Adipocyte (in vitro differentiated cells): ENCODE measurements around the gene ENKD1.

Experiments used
- DNase-seq: peaks from one replicate; pipeline ENCODE4 v3.0.0-alpha.2; 2015; ENCODE audit warnings: low read depth
- H3K27me3 ChIP-seq: replicated peaks from 2 replicates; pipeline ENCODE4 v1.7.0; 2013; ENCODE audit warnings: mild to moderate bottlenecking, low read length, moderate library complexity; ENCODE audit not compliant: control insufficient read depth, insufficient read depth
- H3K36me3 ChIP-seq: 2 replicates; pipeline ENCODE4 v1.7.0; 2013; ENCODE audit warnings: low read length, mild to moderate bottlenecking, moderate library complexity; ENCODE audit not compliant: control insufficient read depth, insufficient read depth, severe bottlenecking
- H3K4me1 ChIP-seq: 2 replicates; pipeline ENCODE4 v1.7.0; 2013; ENCODE audit warnings: mild to moderate bottlenecking, low read length, moderate library complexity; ENCODE audit not compliant: control insufficient read depth, insufficient read depth
- H3K4me3 ChIP-seq: 2 replicates; pipeline ENCODE4 v1.7.0; 2013; ENCODE audit warnings: mild to moderate bottlenecking, low read length, moderate library complexity
- H3K9ac ChIP-seq: 2 replicates; pipeline ENCODE4 v1.7.0; 2013; ENCODE audit warnings: mild to moderate bottlenecking, low read length, moderate library complexity
- H3K9me3 ChIP-seq: 2 replicates; pipeline ENCODE4 v1.7.0; 2013; ENCODE audit warnings: mild to moderate bottlenecking, low read length, moderate library complexity; ENCODE audit not compliant: control insufficient read depth

The ENKD1 gene

DNA sequence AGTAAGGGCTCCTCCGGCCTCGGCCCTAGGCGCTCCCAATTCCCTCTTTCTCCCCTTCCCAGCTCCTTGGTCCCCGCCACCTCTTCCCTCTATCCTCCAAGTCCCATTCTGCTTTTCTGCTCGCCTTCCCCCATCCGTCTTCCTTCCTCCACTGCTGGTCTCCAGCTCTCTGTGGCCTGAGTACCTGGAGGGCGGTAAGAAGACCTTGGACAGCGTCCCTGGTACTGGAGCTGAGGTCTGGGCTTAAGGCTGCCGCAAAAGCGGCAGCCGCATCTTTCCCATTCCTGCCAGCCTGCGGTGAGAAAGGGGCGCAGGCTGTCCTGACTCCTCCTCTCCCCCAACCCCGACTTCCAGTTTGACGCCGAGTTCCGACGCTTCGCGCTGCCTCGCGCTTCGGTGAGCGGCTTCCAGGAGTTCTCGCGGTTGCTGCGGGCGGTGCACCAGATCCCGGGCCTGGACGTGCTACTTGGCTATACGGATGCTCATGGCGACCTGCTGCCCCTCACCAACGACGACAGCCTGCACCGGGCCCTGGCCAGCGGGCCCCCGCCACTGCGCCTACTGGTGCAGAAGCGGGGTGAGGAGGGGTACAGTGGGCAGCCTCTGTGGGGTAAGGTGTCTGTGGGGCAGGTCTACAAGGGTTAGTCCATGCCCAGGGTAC lies 5.3 kb downstream of the ENKD1 start:
- peaks cover 5% of the 10 kb centered on the region for H3K36me3 ChIP-seq
- peak overlapping the region; percentile 98 for H3K4me3 ChIP-seq
- peak; percentile 31 for DNase-seq
- H3K9ac ChIP-seq = no peak overlapping the region
- no peaks in the 10 kb centered on the region for H3K27me3 ChIP-seq
- H3K4me1 ChIP-seq = peaks cover 21% of the 10 kb centered on the region
- H3K9me3 ChIP-seq = no peaks in the 10 kb centered on the region

DNA sequence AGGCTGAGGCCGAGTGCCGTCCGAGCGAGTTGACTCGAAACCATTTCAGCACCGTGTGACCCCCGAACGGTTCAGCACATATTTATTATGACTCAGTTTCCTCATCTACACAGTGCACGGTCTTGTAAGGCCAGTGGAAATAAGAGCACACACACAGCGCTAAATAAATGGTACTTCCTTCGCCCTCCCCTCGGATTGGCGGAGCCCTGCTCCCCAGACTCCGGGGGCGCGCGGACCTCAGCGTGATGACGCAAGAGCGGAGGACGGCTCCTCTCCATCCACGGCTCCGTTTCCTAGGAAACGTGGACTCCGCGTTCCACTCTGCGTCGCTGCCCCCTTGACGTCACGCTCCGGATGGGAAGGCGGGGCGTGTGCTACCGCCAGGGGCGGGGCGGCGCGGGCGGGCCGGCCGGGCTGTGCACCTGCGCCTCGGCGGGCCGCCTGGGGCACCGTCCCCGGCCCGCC lies 6.0 kb downstream of the ENKD1 start, which contains the start of gene PARD6A:
PARD6A (plus strand) TSS at position 397 of the 465 bp plus-strand sequence. CDS start 79 bp downstream, outside the sequence.
- DNase-seq = peak; percentile 99
- H3K9me3 ChIP-seq = no peaks in the 10 kb centered on the region
- peaks cover 5% of the 10 kb centered on the region for H3K36me3 ChIP-seq
- H3K9ac ChIP-seq = peak within 1 kb of the TSS; percentile 94
- peaks cover 15% of the 10 kb centered on the region for H3K4me1 ChIP-seq
- peak within 1 kb of the TSS; percentile 98 for H3K4me3 ChIP-seq
- H3K27me3 ChIP-seq = no peaks in the 10 kb centered on the region

DNA sequence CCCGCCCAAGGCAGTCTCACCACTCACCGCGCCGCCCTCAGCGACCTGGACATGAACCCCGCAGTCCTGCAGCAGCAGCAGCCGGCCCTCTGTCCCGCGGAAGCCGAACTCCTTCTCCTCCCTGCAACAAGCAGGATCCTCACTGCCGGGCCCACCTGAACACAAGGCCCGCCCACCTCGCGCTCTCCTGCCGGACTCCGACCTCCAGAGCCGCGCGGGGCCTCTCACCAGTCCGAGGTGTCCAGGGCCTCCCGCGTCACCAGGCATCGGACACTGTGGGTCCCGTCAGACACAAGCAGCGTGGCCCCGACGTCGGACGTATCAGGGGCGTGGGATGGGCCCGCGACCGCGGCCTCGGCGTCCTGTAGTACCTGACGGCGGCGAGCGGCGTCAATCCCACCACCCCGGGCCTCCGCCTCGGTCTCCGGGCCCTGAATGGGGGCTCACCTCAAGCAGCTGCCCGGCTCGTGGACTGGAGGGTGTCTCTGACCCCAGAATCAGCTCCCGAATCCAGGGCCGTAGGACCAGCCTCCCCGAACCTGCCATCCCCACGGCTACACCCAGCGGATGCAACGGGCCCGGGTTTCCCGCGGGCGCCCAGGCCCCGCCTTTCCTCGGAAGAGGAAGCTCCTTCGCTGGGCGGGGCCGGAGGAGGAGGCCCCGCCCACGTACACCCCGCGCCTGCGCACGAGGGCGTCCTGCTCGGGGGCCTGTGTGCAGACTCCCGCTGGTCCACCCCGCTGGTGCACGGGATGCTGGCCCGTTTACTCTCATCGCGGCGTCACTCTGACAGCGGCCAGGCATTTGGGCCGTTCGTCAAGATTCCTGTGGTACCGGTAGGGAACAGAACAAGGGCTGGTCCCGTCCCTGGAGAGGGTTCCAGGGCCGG lies 6.6 kb downstream of the ENKD1 start, which contains the start of gene ACD:
ACD (minus strand) TSS at position 586 of the 889 bp plus-strand sequence; CDS start at position 546, 40 bp downstream.
- Histone ChIP-seq H3K36me3 (peaks cover 5% of the 10 kb centered on the region), H3K4me1 (peaks cover 12% of the 10 kb centered on the region), H3K4me3 (peak within 1 kb of the TSS; percentile 98), H3K9me3 (no peaks in the 10 kb centered on the region), H3K27me3 (no peaks in the 10 kb centered on the region), H3K9ac (peak within 1 kb of the TSS; percentile 94)
- DNase-seq = peak; percentile 98

DNA sequence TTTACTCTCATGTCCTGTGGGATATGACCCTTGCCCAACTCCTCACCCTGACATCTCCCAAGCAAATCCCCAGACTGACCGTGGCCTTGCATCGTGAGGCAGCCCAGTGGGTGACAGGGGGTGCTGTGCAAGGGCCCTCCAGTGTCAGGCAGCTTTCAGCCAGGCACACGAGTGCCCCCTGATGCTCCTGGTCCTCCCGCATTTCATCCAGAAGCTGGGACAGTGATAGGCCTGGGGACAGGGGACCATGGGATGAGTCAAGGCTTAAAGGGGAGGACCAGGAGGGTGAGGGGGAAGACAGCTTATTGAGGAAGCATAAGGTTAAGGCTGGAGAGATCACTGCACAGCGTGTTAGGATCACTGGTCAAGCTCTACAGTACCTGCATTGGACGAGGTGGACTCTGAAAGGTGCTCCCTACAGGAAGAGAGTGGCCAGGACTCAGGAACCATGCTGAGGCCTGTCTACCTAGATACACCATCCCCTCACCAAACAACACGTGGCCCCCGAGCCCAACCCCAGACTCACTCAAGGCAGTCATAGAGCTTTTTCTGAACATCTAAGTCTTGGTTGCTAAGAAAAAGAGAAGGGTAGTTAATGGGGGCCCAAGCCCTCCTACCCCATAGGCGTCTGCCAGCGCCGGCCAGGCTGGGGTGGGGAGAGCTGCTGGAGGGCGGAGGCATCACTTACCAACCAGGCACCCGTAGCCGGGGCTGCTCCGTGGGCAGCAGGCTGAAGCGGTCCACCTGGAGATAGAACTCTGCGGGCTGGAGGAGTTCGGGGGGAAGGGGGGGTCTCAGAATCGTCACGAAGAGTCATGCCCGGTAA lies 7.5 kb downstream of the ENKD1 start:
- peak overlapping the region; percentile 98 for H3K4me3 ChIP-seq
- H3K9ac ChIP-seq = peak overlapping the region; percentile 94
- peaks cover 5% of the 10 kb centered on the region for H3K36me3 ChIP-seq
- no peaks in the 10 kb centered on the region for H3K9me3 ChIP-seq
- no peaks in the 10 kb centered on the region for H3K27me3 ChIP-seq
- H3K4me1 ChIP-seq = peaks cover 12% of the 10 kb centered on the region
- no peak for DNase-seq

DNA sequence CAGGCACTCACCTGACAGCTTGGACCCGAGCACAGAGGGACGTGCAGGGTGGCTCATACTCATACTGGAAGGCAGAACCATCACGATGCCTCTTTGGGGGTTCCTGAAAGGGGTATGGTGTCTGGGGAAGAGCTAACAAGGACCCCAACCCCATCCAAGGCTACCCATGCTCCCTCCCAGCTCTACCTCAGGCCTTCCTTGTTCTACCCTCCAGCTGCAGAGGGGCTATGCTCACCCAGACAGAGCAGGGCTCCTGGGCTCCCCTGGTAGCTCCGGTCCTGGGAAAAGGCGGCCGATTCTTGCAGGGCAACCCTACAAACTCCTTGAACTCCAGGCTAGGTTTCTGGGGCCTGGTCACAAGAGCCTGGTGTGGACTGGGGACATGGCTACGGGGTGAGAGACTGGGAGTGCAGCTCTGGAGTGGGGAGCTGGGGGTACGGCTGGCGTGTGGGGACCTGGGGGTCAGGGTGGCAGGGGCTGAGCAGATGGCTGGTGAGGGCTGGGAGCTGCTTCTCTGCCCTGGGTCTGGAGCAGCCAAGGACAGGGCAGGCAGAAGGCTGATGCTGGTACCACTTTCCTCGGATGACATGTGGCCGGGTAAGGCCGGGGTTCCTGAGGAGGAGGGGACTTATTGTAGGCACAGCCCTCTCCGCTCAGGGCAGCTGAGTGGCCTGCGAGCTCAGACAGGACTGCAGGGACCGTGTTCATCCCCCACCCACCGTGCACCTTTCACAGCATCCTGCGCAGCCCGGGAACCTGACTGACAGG lies 8.6 kb downstream of the ENKD1 start:
- DNase-seq = no peak
- no peaks in the 10 kb centered on the region for H3K9me3 ChIP-seq
- H3K4me1 ChIP-seq = peaks cover 15% of the 10 kb centered on the region
- no peaks in the 10 kb centered on the region for H3K27me3 ChIP-seq
- no peak overlapping the region for H3K4me3 ChIP-seq
- H3K9ac ChIP-seq = no peak overlapping the region
- peaks cover 5% of the 10 kb centered on the region for H3K36me3 ChIP-seq

DNA sequence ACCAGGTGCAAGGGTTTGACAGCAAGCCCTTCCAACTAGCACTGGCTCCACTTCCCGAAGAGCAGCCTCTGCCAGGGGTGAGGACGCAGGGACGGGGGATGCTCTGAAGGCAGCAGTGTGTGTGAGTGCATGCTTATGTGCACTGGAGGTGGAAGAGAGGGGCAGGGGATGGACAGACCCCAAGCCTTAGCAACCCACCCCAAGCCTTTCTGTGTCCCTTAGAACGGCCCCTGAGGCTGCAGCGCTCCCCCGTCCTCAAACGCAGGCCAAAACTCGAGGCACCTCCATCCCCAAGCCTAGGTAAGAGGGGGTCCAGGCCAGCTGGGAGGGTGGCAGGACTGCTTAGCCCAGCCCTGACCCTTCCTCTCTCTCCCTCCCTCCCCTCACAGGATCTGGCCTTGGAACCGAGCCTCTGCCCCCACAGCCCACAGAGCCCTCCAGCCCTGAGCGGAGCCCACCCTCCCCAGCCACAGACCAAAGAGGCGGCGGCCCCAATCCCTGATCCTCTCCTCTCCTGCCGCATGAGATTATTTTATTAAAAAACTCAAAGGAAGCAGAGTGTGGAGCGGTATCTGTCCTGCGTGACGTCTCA lies 9.4 kb downstream of the ENKD1 start:
- no peak for DNase-seq
- no peak overlapping the region for H3K4me3 ChIP-seq
- peaks cover 15% of the 10 kb centered on the region for H3K4me1 ChIP-seq
- peaks cover 5% of the 10 kb centered on the region for H3K36me3 ChIP-seq
- peaks cover 4% of the 10 kb centered on the region for H3K27me3 ChIP-seq
- no peak overlapping the region for H3K9ac ChIP-seq
- no peaks in the 10 kb centered on the region for H3K9me3 ChIP-seq

DNA sequence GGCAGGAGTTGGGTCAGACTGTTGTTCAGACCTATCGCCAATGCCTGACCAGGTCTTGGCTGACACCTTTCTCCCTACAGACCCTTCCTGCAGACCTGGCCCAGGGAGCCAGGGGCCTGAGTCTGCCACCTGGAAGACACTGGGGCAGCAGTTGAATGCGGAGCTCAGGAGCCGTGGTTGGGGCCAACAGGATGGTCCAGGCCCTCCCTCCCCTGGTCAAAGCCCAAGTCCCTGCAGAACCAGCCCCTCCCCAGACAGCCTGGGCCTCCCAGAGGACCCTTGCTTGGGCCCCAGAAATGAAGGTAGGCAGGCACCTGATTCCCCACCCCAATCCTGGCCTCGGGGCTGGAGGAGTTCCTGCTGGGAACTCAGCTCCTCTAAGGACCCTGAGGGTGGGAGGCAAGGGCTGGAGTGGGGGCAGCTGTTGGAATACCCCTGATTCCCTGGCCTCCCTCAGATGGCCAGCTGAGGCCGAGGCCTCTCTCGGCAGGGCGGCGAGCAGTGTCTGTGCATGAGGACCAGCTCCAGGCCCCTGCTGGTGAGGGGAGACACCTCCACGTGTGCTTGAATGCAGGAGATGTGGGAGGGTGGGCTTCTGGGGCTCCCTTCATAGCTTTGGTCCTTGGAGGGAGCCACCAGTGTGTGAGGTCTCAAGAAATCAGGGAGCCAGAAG lies 10.1 kb downstream of the ENKD1 start:
- peaks cover 10% of the 10 kb centered on the region for H3K27me3 ChIP-seq
- peaks cover 15% of the 10 kb centered on the region for H3K4me1 ChIP-seq
- no peaks in the 10 kb centered on the region for H3K9me3 ChIP-seq
- no peak overlapping the region for H3K9ac ChIP-seq
- peaks cover 5% of the 10 kb centered on the region for H3K36me3 ChIP-seq
- no peak overlapping the region for H3K4me3 ChIP-seq
- no peak for DNase-seq

DNA sequence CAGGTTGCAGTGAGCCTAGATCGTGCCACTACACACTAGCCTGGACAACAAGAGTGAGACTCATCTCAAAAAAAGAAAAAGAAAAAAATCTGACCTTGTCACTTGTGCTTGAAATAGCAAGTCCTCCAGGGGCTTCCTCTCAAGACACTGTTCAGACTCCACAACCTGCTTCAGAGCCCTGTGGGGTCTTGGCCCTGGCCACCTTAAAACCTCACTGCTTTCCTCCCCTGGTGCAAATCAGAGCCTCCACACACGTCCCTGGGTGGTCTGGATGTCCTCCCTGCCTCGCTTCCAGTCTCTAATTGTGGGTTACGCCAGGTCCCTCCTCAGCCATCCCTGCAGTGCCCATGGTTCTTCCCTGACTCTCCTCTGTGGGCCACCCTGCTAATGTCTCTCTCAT lies 11.2 kb downstream of the ENKD1 start:
- H3K4me1 ChIP-seq = peaks cover 11% of the 10 kb centered on the region
- no peaks in the 10 kb centered on the region for H3K9me3 ChIP-seq
- H3K27me3 ChIP-seq = peaks cover 19% of the 10 kb centered on the region
- H3K4me3 ChIP-seq = no peak overlapping the region
- peaks cover 5% of the 10 kb centered on the region for H3K36me3 ChIP-seq
- H3K9ac ChIP-seq = no peak overlapping the region
- no peak for DNase-seq

DNA sequence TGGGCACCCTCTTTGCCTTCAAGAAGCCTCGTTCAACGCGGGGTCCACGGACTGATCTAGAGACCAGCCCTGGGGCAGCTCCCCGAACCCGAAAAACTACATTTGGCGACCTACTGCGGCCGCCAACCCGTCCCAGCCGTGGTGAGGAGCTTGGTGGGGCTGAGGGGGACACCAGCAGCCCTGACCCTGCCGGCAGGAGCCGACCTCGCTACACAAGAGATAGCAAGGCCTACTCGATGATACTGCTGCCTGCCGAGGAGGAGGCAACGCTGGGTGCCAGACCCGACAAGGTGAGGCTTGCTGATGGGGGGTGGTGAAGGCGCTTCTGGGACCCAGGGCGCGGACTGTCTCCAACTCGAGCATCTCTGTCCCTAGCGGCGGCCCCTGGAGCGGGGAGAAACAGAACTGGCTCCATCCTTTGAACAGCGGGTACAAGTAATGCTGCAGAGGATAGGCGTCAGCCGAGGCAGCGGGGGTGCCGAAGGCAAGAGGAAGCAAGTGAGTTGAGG lies 12.1 kb downstream of the ENKD1 start:
- peaks cover 5% of the 10 kb centered on the region for H3K36me3 ChIP-seq
- H3K27me3 ChIP-seq = peaks cover 27% of the 10 kb centered on the region
- DNase-seq = no peak
- no peaks in the 10 kb centered on the region for H3K9me3 ChIP-seq
- H3K4me3 ChIP-seq = no peak overlapping the region
- no peak overlapping the region for H3K9ac ChIP-seq
- peaks cover 8% of the 10 kb centered on the region for H3K4me1 ChIP-seq
